ENCODE measurements around the gene MAEA. TPM values are rescaled to one million over a fixed set of nuclear protein-coding genes. Genes with fewer than 3 reads are reported as not detected.
A peak's percentile ranks its signal among the peaks of the same experiment; 100 is the strongest.

MAEA gene
- polyA plus RNA-seq, 4 donors, result 60.1 to 79.2 (median 65.7) TPM

DNA sequence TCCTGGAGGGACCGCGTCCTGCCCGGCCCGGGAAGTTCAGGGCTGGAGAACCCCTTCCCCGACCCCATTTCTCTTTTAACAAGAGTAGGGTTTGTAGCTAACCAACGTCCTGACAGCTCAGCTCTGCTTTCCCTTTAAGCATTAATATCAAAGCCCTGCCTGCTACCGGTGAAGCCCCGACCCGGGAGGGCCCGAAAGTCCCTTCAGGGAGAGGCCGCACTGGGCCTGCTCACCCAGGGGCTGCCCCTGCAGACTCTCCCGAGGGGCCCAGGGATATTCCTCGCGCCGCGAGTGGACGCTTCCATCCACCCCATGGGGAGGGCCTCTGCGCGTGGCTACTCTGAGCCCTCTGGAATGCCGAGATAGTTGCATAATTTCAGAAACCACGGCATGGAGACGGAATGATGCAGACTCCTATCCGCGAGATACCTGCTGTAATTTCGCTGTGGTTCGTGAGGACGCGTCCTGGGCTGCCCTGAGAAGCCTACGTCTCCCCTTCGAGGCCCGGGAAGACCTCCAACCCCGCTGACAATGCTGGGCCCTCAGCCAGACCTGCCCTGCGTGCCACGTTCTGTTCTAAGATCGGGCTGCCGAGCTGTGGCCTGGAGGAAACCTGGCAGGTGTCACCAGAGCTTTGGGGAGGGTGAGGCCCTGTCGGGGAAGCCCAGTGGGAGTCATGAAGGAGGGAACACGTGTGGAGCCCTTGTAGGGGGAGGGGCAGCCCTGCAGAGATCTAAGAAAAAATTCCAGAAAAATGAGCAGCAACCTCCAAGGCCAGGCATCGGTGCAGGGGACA lies 39.8 kb upstream of the MAEA start:
- peak in 1 of 4 donors; percentile 23 for DNase-seq (ENCODE audit: low read depth in 4 of 4, low spot score in 3 of 4)

DNA sequence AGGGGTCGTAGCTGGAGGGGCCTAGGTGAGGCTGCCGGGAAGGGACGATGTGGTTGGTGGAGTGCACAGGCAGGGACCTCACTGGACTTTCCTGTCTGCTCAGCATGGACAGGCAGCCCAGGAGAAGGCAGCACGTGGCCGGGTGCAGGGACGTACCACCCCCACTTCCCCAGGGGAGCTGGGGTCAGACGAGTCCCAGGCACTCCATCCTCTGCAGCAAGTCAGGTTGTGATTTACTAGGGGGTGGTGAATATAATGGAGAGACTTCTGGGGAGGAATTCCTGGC lies 39.2 kb upstream of the MAEA start:
- DNase-seq (ENCODE audit: low read depth in 4 of 4, low spot score in 3 of 4), result no peak

- no peak for DNase-seq (ENCODE audit: low read depth in 4 of 4, low spot score in 3 of 4)
Observed at GRCh38 chr4:1250921-1251772, 38.5 kb upstream of the MAEA start.

- DNase-seq (ENCODE audit: low read depth in 4 of 4, low spot score in 3 of 4), result no peak
Observed at GRCh38 chr4:1251773-1252066, 38.0 kb upstream of the MAEA start.

DNA sequence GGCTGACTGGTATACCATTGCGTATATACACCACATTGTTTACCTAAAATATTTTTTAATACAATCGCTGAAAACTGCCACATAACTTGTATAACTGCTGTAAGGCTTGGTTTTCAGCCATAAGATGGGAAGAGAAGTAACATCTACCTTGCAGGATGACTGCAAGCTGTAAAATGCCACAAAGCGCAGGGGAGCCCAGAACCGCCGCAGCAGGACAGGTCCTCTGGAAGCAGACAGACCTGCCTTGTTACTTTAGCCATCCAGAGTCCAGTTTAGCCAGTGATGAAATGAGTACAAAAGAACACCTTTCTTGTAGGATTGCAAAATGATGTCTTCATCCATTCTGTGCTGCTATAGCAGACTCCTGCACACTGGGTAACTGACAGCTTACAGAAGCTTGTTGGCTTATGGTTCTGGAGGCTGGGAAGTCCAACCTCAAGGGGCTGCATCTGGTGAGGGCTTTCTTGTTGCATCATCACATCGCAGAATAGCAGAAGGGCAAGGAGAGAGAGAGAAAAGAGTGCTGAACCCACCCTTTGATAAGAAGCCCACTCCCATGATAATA lies 36.7 kb upstream of the MAEA start:
- no peak for DNase-seq (ENCODE audit: low read depth in 4 of 4, low spot score in 3 of 4)

DNA sequence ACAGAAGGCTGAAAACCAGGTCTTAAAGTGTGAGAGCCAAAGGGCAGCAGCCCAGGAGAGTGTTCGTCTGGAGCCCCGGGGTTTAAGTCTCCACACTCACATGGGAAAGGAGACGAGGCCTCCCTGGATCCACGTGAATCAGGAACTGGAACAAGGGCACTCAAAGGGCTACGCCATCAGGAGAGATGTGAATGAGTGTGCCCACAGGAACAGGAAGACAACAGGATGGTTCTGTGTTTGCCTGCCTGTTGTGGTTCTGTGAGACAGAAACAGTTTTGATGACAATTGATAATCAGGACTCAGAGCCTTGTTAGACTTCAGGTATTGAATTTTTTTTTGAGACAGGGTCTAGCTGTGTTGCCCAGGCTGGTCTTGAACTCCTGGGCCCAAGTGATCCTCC lies 35.9 kb upstream of the MAEA start:
- DNase-seq (ENCODE audit: low read depth in 4 of 4, low spot score in 3 of 4), result no peak

DNA sequence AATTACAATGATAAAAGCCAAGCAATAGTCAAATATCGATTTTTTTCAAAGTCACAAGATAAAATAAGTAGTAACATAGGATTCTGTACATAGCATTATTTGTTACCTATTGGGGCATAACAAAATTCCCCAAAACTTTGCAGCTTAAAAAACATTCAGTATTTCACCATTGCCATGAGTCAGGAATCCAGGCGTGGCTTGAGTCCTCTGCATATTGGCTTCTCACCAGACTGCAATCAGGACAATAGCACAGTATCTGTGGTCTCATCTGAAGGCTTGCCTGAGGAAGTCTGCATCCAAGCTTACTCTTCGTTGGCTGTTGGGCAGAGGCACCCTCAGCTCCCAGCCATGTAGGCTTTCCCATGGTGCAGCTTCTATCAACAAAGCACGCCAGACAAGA lies 34.5 kb upstream of the MAEA start:
- DNase-seq (ENCODE audit: low read depth in 4 of 4, low spot score in 3 of 4), result no peak

DNA sequence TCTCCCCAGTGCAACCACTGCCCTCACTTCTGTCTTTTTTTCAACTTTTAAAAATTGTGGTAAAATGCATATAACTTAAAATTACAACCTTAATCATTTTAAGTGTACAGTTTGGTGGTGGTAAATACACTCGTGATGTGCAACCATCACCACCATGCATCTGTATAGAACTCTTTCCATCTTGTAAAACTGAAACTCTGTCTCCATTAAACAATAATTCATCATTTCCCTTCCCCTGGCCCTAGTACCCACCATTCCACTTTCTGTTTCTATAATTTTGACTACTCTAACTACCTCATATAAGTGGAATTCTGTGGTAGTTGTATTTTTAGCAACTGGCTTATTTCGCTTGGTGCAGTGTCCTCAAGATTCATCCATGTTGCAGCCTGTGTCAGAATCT lies 34.0 kb upstream of the MAEA start:
- DNase-seq (ENCODE audit: low read depth in 4 of 4, low spot score in 3 of 4), result no peak

DNA sequence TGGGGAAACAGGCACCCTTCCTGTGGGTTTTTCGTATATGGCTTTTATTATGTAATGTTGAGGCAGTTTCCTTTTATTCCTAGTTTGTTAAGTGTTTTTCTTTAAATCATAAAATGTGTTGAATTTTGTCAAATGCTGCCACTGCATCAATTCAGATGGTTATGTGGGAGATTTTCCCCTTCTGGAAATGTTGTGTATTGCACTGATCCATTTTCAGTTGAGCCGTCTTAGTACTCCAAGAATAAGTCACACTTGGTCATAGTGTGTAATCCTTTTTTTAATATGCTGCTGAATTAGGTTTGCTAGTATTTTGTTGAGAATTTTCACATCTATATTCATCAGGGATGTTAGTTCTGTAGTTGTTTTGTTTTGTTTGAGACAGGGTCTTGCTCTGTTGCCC lies 31.2 kb upstream of the MAEA start:
- no peak for DNase-seq (ENCODE audit: low read depth in 4 of 4, low spot score in 3 of 4)

DNA sequence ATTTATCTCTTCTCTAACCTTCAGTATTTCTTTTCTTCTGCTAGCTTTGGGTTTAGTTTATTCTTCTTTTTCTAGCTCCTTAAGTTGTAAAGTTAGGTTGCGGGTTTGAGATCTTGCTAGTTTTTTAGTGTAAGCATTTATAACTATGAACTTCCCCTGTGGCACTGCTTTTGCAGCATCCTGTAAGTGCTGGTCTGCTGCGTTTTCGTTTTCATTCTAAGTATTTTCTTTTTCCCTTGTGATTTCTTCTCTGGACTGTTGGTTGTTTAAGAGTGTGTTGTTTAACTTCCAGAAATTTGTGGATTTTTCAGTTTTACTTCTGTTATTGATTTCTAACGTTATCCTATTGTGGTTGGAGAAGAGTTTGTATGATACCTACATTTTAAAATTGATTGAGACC lies 29.7 kb upstream of the MAEA start:
- no peak for DNase-seq (ENCODE audit: low read depth in 4 of 4, low spot score in 3 of 4)

GRCh38 chr4:1260418-1261106 lies 29.1 kb upstream of the MAEA start:
- DNase-seq (ENCODE audit: low read depth in 4 of 4, low spot score in 3 of 4), result no peak

GRCh38 chr4:1261107-1261928 lies 28.4 kb upstream of the MAEA start:
- DNase-seq (ENCODE audit: low read depth in 4 of 4, low spot score in 3 of 4), result no peak

DNA sequence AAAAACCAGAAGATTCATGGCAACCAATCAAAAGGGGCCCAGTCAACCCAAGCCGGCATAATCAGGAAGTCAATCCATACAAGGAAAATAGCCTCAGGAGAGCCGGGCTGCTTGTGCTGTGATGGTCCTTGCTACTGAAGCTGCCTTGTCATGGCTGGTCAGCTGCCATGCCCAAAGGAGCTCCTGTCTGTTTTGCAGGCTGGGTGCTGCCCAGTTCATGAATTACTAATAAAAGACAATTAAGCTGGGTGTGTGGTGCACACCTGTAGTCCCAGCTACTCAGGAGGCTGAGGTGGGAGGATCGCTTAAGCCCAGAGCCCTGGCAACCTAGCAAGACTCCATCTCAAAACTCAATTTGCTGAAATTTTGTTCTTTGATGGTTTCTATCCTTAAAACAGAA lies 24.7 kb upstream of the MAEA start:
- no peak for DNase-seq (ENCODE audit: low read depth in 4 of 4, low spot score in 3 of 4)

DNA sequence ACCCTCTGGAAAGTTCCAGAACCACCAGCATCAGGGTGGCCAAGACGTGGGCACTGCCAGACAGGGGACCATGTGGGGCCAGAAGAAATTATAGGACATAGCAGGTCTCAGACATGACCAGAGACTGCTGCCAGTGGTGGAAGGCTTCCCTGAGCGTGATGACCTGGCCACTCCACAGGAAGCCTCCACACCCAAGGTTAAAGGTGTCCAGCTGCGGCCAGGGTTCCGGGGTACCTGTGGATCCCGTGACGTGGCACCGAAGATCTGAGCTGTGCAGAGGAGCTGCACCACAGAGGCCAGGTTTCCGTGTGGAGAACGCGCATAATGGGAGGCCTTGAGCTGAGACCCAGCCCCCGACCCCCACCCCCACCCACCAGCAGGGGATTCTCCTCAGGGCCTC lies 24.3 kb upstream of the MAEA start:
- DNase-seq (ENCODE audit: low read depth in 4 of 4, low spot score in 3 of 4), result no peak

DNA sequence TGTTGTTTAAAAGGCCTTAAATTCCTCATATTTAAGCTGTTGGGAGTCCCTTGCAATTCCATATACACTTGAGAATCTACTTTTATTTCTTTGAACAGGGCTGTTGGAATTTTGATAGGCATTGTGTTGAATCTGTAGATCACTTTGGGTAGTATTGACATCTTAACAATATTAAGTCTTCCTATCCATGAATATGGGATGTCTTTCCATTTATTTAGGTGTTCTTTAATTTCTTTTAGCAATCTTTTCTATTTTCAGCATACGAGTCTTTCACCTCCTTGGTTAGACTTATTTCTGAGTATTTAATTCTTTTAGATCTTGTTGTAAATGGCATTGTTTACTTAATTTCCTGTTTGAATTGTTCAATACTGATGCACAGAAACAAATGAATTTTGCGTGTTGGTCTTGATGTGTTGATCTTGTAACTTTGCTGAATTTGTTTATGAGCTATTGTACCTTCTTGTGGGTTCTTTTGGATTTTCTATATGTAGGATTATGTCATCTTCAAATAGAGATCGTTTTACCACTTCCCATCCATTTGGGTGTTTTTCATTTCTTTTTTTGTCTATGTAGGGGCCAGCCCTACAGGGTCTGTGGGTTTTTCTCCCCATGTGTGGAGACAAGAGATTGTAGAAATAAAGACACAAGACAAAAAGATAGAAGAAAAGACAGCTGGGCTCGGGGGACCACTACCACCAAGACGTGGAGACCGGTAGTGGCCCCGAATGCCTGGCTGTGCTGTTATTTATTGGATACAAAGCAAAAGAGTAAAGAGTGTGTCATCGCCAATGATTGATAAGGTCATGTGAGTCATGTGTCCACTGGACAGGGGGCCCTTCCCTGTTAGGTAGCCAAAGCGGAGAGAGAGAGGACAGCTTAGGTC lies 22.6 kb upstream of the MAEA start:
- no peak for DNase-seq (ENCODE audit: low read depth in 4 of 4, low spot score in 3 of 4)

DNA sequence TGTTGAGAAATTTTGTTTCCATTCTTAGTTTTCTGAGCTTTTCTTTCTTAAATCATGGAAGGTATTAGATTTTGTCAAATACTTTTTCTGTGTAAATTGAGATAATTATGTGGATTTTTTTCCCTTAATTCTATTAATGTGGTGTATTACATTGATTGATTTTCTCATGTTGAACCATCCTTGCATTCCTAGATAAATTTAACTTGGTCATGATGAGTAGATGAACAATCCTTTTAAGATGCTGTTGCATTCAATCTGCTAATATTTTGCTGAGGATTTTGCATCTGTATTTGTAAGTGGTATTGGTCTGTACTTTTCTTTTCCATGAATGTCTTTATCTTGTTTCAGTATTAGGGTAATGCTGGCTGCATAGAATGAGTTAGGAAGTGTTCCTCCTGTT lies 20.5 kb upstream of the MAEA start:
- no peak for DNase-seq (ENCODE audit: low read depth in 4 of 4, low spot score in 3 of 4)

GRCh38 chr4:1271686-1272085 lies 18.0 kb upstream of the MAEA start:
- DNase-seq (ENCODE audit: low read depth in 4 of 4, low spot score in 3 of 4), result no peak

GRCh38 chr4:1274871-1275270 lies 14.8 kb upstream of the MAEA start:
- no peak for DNase-seq (ENCODE audit: low read depth in 4 of 4, low spot score in 3 of 4)

DNA sequence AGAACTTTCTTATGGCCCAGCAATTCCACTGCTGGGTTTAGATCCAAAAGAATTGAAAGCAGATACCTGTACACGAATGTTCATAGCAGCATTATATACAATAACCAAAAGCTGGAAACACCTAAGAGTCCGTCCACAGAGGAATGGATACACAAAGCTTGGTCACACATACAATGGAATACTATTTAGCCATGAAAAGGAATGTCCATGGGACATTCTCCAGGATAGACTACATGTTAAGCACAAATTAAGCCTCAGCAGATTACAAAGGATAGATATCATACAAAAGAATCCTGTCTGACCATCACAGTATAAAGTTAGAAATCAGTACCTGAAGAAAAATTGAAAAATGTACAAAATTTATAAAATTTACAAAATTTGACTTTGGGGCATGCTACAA lies 12.7 kb upstream of the MAEA start:
- DNase-seq (ENCODE audit: low read depth in 4 of 4, low spot score in 3 of 4), result no peak
